C4-2B (cell line): ENCODE measurements around the gene TPCN1.

Experiments used
- CTCF ChIP-seq: fragments of 450-650 bp; conservative IDR thresholded peaks from 2 replicates; pipeline ENCODE4 v1.5.1; 2017; ENCODE audit warnings: mild to moderate bottlenecking
- ZFX ChIP-seq: fragments of 450-650 bp; IDR thresholded peaks from 2 replicates; pipeline ENCODE4 v1.6.1; 2017

GRCh38 chr12:113276946-113277500 is 55.8 kb downstream of the TPCN1 start:
- no peak for TF ChIP-seq CTCF
- no peak for TF ChIP-seq ZFX
